Raji (cell line): ENCODE results near the gene P4HA3.

Source experiments
- POLR2A ChIP-seq: IDR thresholded peaks from 2 replicates; pipeline ENCODE4 v1.6.1; 2011; ENCODE audit warnings: low read depth, low read length, control low read depth; ENCODE audit not compliant: insufficient read depth

P4HA3 gene

GRCh38 chr11:74283580-74284180 is 27.8 kb downstream of the P4HA3 start:
- TF ChIP-seq POLR2A: no peak

GRCh38 chr11:74282914-74283371 is 28.5 kb downstream of the P4HA3 start:
- TF ChIP-seq POLR2A: no peak

GRCh38 chr11:74282421-74282820 is 29.0 kb downstream of the P4HA3 start:
- TF ChIP-seq POLR2A: no peak

- TF ChIP-seq POLR2A: no peak
Measured at GRCh38 chr11:74280494-74280893, 30.9 kb downstream of the P4HA3 start.

GRCh38 chr11:74279256-74279655 is 32.2 kb downstream of the P4HA3 start:
- no peak for TF ChIP-seq POLR2A

DNA sequence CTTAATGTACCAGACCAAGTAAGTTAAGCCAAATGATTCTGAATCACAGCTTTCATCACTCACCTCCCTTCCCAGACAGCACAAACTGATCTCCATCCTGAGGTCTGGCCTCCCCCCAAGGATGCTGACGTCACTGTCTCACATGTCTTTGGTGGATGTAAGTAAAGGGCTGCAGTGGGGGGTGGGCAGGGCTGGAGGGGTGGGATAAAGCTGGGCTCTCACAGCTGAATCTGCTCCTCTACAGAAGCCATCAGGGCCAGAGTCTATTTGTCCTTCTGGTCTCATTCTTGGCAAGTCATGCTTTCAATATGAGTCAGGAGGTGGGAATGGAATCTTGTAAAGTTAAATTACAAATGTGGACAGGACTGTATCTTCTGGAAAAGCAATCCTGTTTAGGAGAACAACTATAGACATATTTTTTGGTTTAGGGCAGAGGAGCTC is 32.7 kb downstream of the P4HA3 start:
- no peak for TF ChIP-seq POLR2A

DNA sequence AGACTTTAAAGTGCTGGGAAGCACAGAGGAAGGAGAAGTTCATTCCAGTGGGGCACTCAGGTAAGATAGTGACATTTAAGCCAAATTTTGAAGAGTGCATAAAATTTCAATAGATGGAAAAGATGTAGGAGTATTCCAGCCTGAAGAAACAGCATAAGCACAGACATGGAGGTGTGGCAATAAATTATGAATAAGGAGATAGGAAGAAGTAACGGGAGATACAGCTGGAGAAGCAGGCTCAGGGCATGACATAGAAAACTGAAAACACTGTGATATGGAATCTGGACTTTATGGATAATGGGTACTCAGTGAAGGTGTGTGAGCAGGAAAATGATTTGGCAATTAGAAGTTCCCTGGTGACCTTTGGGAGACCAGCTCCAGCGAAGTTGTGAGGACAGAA is 33.3 kb downstream of the P4HA3 start:
- TF ChIP-seq POLR2A: no peak

GRCh38 chr11:74276581-74276980 is 34.9 kb downstream of the P4HA3 start:
- no peak for TF ChIP-seq POLR2A

DNA sequence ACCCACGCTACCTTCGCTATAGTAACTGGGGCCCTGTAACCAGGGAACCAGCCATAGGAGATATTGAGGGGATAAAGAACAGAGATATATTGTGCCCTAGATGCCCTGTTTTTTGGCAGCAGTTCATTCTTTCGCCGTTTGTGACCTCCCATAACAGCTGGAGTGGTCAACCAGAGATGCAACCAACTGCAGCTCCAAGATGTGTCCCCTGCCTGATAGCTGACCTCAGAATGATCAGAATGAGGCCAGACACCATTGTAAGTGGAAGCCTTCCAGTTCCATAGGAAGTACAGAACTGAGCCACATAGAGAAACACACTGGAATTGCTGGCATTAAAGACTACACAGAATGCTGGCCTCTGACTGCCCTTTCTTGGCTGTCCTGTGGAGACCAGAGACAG is 39.2 kb downstream of the P4HA3 start:
- no peak for TF ChIP-seq POLR2A

- no peak for TF ChIP-seq POLR2A
Measured at GRCh38 chr11:74269161-74269811, 42.2 kb downstream of the P4HA3 start.

GRCh38 chr11:74268456-74268855 is 43.0 kb downstream of the P4HA3 start:
- TF ChIP-seq POLR2A: no peak

DNA sequence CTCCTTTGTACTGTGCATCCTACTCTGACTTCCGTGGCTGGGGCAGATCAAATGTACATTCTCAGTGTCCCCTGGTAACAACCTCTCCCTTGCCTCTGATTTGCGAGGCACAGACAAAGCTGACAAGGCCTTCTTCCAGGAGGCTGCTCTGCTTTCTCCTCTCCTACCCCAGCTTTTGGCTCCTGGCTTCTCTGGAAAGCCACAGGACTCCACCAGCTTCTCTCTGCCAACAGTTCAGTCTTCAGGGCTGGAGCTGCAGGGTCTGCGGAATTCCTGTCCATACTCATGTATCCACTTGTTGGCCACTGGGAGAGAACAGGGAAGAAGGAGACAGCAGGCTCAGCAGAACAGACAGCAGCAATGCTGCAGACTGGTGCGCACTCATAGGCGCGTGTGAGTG is 44.4 kb downstream of the P4HA3 start:
- no peak for TF ChIP-seq POLR2A

DNA sequence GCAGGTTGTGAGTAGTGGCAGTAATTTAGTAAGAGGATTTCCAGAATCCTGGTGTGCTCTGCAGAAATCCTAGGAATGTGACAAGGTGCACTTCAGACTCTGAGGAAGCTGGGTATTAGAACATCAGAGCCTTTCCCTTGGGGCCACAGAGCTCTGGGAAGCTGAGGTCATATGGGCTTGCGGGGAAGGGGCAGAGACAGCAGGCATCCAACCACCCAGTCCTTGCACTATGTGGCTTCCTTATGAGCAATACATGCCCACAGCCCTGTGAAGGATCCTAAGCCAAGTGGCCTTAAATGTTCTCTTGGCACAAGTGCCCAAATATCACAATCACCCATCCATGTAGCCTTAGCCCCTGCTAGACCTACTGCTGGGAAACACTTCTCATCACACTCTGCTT is 46.2 kb downstream of the P4HA3 start:
- no peak for TF ChIP-seq POLR2A

DNA sequence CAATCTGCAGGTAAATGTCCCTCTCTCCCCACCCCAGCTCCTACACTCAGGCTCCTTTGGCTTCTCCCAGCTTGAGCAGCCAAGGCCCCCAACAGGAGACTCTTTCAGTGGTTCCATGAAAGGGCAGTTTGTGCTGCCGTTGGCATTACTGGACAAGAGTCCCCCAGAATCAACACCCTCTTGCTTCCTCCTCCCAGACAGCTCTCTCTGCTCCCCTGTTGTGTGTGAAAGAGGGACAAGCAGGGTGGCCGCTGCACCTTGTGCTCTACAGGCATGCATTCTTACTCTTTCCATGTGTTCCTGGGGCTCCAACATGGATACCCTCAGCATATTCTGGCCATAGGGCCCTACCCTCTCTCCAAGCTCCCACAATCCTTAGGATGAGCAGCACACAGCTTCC is 48.7 kb downstream of the P4HA3 start:
- no peak for TF ChIP-seq POLR2A

- no peak for TF ChIP-seq POLR2A
Measured at GRCh38 chr11:74257959-74258553, 53.4 kb downstream of the P4HA3 start.

- TF ChIP-seq POLR2A: no peak
Measured at GRCh38 chr11:74256378-74257133, 54.9 kb downstream of the P4HA3 start.
